Naive thymus-derived CD4-positive, alpha-beta T cell (primary cell): ENCODE measurements around the gene GHR. TPM values are rescaled to one million over a fixed set of nuclear protein-coding genes. Genes with fewer than 3 reads are reported as not detected.

Experiments
- ATAC-seq: fragments of 150-1000 bp; cut with Tn5 transposase; 2 replicates; pipeline ENCODE4 v1.10.0; 2021; ENCODE audit warnings: mild to moderate bottlenecking, moderate library complexity
- CTCF ChIA-PET: fragments of 350-600 bp; sonication (Branson Sonifier 250); formaldehyde crosslinking; loops from one replicate; lab custom pipeline; 2021; ENCODE audit warnings: antibody characterized with exemption; lab: Charles Lee
- POLR2A ChIA-PET: fragments of 350-600 bp; sonication (Branson Sonifier 250); formaldehyde crosslinking; loops from one replicate; lab custom pipeline; 2021; ENCODE audit warnings: antibody characterized with exemption, inconsistent platforms; lab: Charles Lee
- DNase-seq, 9 donors: peaks; one replicate each; pipeline versions ENCODE4 v3.0.0 to v3.0.0-alpha.2; 2020 to 2022; ENCODE audit warnings: mixed read lengths in 1 of 9
- H3K27ac ChIP-seq: one replicate; pipeline ENCODE4 v1.7.0; 2013; ENCODE audit warnings: mild to moderate bottlenecking, low read depth, low read length, moderate library complexity
- H3K27me3 ChIP-seq, 2 donors: one replicate each; pipeline ENCODE4 v1.7.0; 2013; ENCODE audit warnings: low read length in 2 of 2, mild to moderate bottlenecking in 2 of 2, moderate library complexity in 2 of 2; ENCODE audit not compliant: control insufficient read depth in 2 of 2, insufficient read depth in 2 of 2
- H3K36me3 ChIP-seq, 3 experiments: 1 replicate in 2 of 3; 2 replicates in 1 of 3; pipeline ENCODE4 v1.7.0; 2013; ENCODE audit warnings: low read length in 3 of 3, mild to moderate bottlenecking in 3 of 3, moderate library complexity in 1 of 3; ENCODE audit not compliant: insufficient read depth in 3 of 3, control insufficient read depth in 2 of 3
- H3K4me1 ChIP-seq, 2 donors: one replicate each; pipeline ENCODE4 v1.7.0; 2013; ENCODE audit warnings: low read length in 2 of 2, mild to moderate bottlenecking in 2 of 2, moderate library complexity in 1 of 2; ENCODE audit not compliant: control insufficient read depth in 2 of 2, insufficient read depth in 2 of 2
- H3K4me3 ChIP-seq: 2 replicates; pipeline ENCODE4 v1.7.0; 2013; ENCODE audit warnings: mild to moderate bottlenecking, low read length
- H3K9me3 ChIP-seq, 3 experiments: 1 replicate in 2 of 3; 2 replicates in 1 of 3; pipeline ENCODE4 v1.7.0; 2013; ENCODE audit warnings: low read length in 3 of 3; ENCODE audit not compliant: control insufficient read depth in 2 of 3
- H3K27ac Mint-ChIP-seq, 9 donors: one replicate each; pipeline ENCODE4 v1.8.0; 2020 to 2022; ENCODE audit warnings: mixed read lengths in 9 of 9, mild to moderate bottlenecking in 8 of 9, moderate library complexity in 5 of 9, inconsistent platforms in 2 of 9
- H3K27me3 Mint-ChIP-seq, 5 donors: one replicate each; pipeline ENCODE4 v1.8.0; 2021 to 2022; ENCODE audit warnings: mixed read lengths in 5 of 5, mild to moderate bottlenecking in 1 of 5
- H3K36me3 Mint-ChIP-seq, 5 donors: one replicate each; pipeline ENCODE4 v1.8.0; 2020 to 2022; ENCODE audit warnings: mixed read lengths in 5 of 5, mild to moderate bottlenecking in 3 of 5, inconsistent platforms in 1 of 5
- H3K4me1 Mint-ChIP-seq, 7 donors: one replicate each; pipeline ENCODE4 v1.8.0; 2020 to 2022; ENCODE audit warnings: mixed read lengths in 7 of 7, mild to moderate bottlenecking in 3 of 7, inconsistent platforms in 1 of 7
- H3K4me3 Mint-ChIP-seq, 10 donors: one replicate each; pipeline ENCODE4 v1.8.0; 2020 to 2022; ENCODE audit warnings: mild to moderate bottlenecking in 10 of 10, mixed read lengths in 10 of 10, moderate library complexity in 6 of 10, inconsistent platforms in 2 of 10
- H3K9me3 Mint-ChIP-seq, 11 donors: one replicate each; pipeline ENCODE4 v1.8.0; 2020 to 2022; ENCODE audit warnings: mixed read lengths in 11 of 11, mild to moderate bottlenecking in 4 of 11, inconsistent platforms in 1 of 11, moderate library complexity in 1 of 11
- intact Hi-C, 2 donors: fragments of 100-400 bp; cut with micrococcal nuclease; formaldehyde crosslinking; loops; one replicate each; pipeline ENCODE4 v1.15.1; 2023
- polyA plus RNA-seq, 2 donors: library from polyadenylated mRNA; unstranded; fragments of 300-500 nt; fragmentation: Illumina TruSeq; gene quantifications; one replicate each; pipeline ENCODE4 v1.2.3, GENCODE V29; 2021
- total RNA-seq, 6 experiments: library from RNA in 5 of 6; stranded (reverse) in 5 of 6; gene quantifications; 1 replicate in 5 of 6; 2 replicates in 1 of 6; pipeline ENCODE4 v1.2.3 and lab custom pipeline; 2021 to 2026

The GHR gene
- total and polyA plus RNA-seq, 7 experiments from 2014 or later, result not detected

DNA sequence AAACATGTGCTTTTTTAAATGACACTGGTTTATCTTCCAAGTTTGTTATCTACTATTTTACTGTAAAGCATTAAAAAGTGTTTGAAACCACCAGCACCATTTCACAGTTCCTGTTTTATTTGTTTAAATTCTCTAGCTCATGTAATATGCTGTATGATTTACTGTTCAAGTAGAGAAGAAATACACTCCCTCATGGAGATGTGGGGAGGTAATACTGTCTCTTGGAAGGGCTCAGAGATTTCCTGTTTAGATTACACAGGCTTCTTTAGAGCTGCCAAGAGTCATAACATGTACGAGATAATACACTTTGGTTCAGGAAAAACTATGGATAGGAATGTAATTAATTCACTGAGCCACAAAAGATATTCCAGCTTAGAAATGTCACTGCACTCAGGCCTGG lies 198.4 kb downstream of the GHR start:
- Mint-ChIP-seq H3K4me3 (no peak overlapping the region), H3K4me1 (no peaks in the 10 kb centered on the region), H3K9me3 (peaks cover 0 to under 1% (median 0%) of the 10 kb centered on the region in 11 donors), H3K27me3 (peaks cover 0 to 6% (median 2%) of the 10 kb centered on the region in 5 donors), H3K36me3 (no peaks in the 10 kb centered on the region), H3K27ac (no peak overlapping the region)
- H3K27me3 ChIP-seq, result no peaks in the 10 kb centered on the region
- no peaks in the 10 kb centered on the region for H3K9me3 ChIP-seq
- no peak overlapping the region for H3K4me3 ChIP-seq
- intact Hi-C loops, result loop anchor here in 1 of 2 donors (5.0 kb wide), 1 partner anchor 146 kb away; no protein-coding TSS in a partner anchor
- DNase-seq (no peak), ATAC-seq (no peak)
- no peaks in the 10 kb centered on the region for H3K4me1 ChIP-seq
- ChIA-PET CTCF (interaction anchor here (0.6 kb wide), 1 partner anchor 755 kb away, joined by 3 read pairs; no protein-coding TSS in a partner anchor), POLR2A (no interaction called here)
- H3K27ac ChIP-seq, result no peak overlapping the region
- no peaks in the 10 kb centered on the region for H3K36me3 ChIP-seq

DNA sequence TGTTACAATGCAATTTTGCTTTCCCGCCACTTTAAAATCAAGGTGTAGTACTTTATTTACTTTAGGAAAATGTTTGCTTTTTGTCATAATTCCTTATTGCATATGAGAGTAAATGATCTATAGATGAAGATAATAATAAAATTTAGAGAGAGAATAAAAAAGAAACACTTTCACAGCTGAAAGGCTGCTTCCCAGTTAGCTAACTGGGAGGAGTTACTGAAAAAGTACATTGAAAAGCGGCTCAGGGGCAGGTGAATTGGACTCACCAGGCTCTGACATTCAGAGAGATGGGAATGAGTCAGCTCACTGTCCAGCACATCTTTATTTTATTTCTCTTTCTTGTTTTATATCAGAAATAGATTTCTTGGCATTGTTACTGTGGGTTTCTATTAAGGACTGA lies 201.7 kb downstream of the GHR start:
- Histone ChIP-seq H3K27ac (no peak overlapping the region), H3K4me3 (no peak overlapping the region), H3K36me3 (no peaks in the 10 kb centered on the region), H3K9me3 (no peaks in the 10 kb centered on the region), H3K4me1 (no peaks in the 10 kb centered on the region), H3K27me3 (no peaks in the 10 kb centered on the region)
- no peaks in the 10 kb centered on the region for H3K36me3 Mint-ChIP-seq
- ChIA-PET POLR2A (no interaction called here), CTCF (no interaction called here)
- H3K4me1 Mint-ChIP-seq, result no peaks in the 10 kb centered on the region
- no peak overlapping the region for H3K4me3 Mint-ChIP-seq
- no peak for DNase-seq
- peaks cover 0 to 13% (median 0%) of the 10 kb centered on the region in 5 donors for H3K27me3 Mint-ChIP-seq
- no peak for ATAC-seq
- H3K27ac Mint-ChIP-seq, result no peak overlapping the region
- intact Hi-C loops, result loop anchor here in 1 of 2 donors (5.0 kb wide), 1 partner anchor 142 kb away; no protein-coding TSS in a partner anchor
- H3K9me3 Mint-ChIP-seq, result no peaks in the 10 kb centered on the region

DNA sequence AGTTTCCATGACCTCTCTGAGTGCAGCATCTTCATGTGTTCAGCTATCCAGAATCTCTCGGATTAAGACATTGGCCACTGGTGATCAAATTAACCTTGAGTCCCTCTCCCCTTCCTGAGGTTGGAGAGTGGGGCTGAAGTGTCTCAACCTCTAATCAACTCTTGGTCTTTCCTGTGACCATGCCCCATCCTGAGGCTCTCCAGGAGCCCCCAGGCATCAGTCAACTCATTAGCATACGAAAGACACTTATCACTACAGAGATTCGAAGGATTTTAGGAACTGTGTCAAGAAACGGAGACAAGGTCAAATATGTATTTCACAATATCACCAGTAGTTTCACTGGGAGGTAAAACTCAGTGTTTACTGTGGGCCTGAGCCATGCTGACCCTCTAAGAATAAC lies 203.2 kb downstream of the GHR start:
- no peaks in the 10 kb centered on the region for H3K9me3 ChIP-seq
- Mint-ChIP-seq H3K27ac (no peak overlapping the region), H3K4me1 (no peaks in the 10 kb centered on the region), H3K36me3 (no peaks in the 10 kb centered on the region), H3K27me3 (peaks cover 0 to 13% (median 0%) of the 10 kb centered on the region in 5 donors), H3K9me3 (no peaks in the 10 kb centered on the region), H3K4me3 (no peak overlapping the region)
- no peak for DNase-seq
- ChIA-PET POLR2A (no interaction called here), CTCF (no interaction called here)
- no peaks in the 10 kb centered on the region for H3K4me1 ChIP-seq
- intact Hi-C loops, result no loop called here
- no peak overlapping the region for H3K27ac ChIP-seq
- no peaks in the 10 kb centered on the region for H3K27me3 ChIP-seq
- no peaks in the 10 kb centered on the region for H3K36me3 ChIP-seq
- no peak for ATAC-seq
- H3K4me3 ChIP-seq, result no peak overlapping the region

DNA sequence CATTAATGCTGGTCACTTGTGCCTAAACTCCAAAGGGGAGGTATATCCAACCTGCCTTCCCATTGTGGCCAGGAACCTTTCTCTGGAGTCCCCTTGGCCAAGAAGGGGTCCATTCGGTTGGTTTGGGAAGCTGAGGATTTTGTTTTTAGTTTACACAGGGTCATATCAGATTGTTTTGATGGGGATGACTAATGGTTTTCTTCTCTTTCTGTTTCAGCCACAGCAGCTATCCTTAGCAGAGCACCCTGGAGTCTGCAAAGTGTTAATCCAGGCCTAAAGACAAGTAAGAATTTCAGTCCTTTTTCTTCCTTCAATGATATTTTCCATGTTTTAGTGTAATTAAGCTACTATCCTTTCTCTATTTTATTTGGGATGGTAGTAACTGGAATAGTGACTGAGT lies 205.6 kb downstream of the GHR start:
- Mint-ChIP-seq H3K4me3 (no peak overlapping the region), H3K4me1 (no peaks in the 10 kb centered on the region), H3K9me3 (no peaks in the 10 kb centered on the region), H3K27me3 (peaks cover 0 to 13% (median 4%) of the 10 kb centered on the region in 5 donors), H3K36me3 (no peaks in the 10 kb centered on the region), H3K27ac (no peak overlapping the region)
- Histone ChIP-seq H3K36me3 (no peaks in the 10 kb centered on the region), H3K4me3 (no peak overlapping the region), H3K27me3 (no peaks in the 10 kb centered on the region), H3K27ac (no peak overlapping the region), H3K9me3 (no peaks in the 10 kb centered on the region), H3K4me1 (no peaks in the 10 kb centered on the region)
- CTCF ChIA-PET, result no interaction called here
- POLR2A ChIA-PET, result no interaction called here
- DNase-seq, result no peak
- intact Hi-C loops, result no loop called here
- no peak for ATAC-seq

DNA sequence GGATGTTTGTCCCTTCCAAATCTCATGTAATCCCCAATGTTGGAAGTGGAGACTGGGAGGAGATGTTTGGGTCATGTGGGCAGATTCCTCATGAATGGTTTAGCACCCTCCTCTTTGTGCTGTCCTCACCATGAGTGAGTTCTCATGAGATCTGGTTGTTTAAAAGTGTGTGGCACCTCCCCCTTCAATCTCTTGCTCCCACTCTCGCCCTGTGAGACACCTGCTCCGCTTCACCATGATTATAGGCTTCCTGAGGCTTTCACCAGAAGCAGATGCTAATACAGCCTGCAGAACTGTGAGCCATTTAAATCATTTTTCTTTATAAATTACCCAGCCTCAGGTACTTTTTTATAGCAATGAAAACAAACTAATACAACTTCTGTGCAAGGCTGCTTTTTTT lies 206.0 kb downstream of the GHR start:
- Histone ChIP-seq H3K4me1 (no peaks in the 10 kb centered on the region), H3K36me3 (no peaks in the 10 kb centered on the region), H3K9me3 (no peaks in the 10 kb centered on the region), H3K4me3 (no peak overlapping the region), H3K27ac (no peak overlapping the region), H3K27me3 (no peaks in the 10 kb centered on the region)
- POLR2A ChIA-PET, result no interaction called here
- CTCF ChIA-PET, result no interaction called here
- no peaks in the 10 kb centered on the region for H3K36me3 Mint-ChIP-seq
- no peak overlapping the region for H3K27ac Mint-ChIP-seq
- intact Hi-C loops, result no loop called here
- no peaks in the 10 kb centered on the region for H3K4me1 Mint-ChIP-seq
- no peak overlapping the region for H3K4me3 Mint-ChIP-seq
- no peaks in the 10 kb centered on the region for H3K9me3 Mint-ChIP-seq
- DNase-seq (no peak), ATAC-seq (no peak)
- peaks cover 0 to 13% (median 4%) of the 10 kb centered on the region in 5 donors for H3K27me3 Mint-ChIP-seq

DNA sequence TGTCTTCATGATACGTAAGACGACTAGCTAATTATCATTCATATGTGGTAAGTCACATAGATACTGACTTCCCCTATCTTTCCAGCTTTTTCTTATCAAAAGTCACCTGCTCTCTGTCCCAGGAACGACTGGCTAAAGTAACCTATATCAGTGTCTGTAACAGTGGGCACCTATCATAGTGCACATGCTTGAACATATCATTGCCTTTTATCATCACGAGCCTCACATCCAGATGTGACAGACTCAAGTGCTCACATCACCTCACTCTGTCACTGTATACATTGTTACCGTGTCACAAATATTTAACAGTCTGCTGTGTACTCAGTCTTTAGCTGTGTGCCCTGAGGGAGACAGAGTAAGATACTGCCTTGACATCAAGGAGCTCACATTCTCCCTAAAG lies 208.0 kb downstream of the GHR start:
- H3K27me3 ChIP-seq, result no peaks in the 10 kb centered on the region
- H3K27ac Mint-ChIP-seq, result no peak overlapping the region
- intact Hi-C loops, result no loop called here
- no peaks in the 10 kb centered on the region for H3K36me3 ChIP-seq
- ChIA-PET CTCF (no interaction called here), POLR2A (no interaction called here)
- H3K4me1 ChIP-seq, result no peaks in the 10 kb centered on the region
- H3K4me3 ChIP-seq, result no peak overlapping the region
- no peaks in the 10 kb centered on the region for H3K9me3 ChIP-seq
- H3K4me1 Mint-ChIP-seq, result no peaks in the 10 kb centered on the region
- no peaks in the 10 kb centered on the region for H3K9me3 Mint-ChIP-seq
- peaks cover 0 to 12% (median 4%) of the 10 kb centered on the region in 5 donors for H3K27me3 Mint-ChIP-seq
- ATAC-seq (no peak), DNase-seq (no peak)
- H3K27ac ChIP-seq, result no peak overlapping the region
- no peak overlapping the region for H3K4me3 Mint-ChIP-seq
- H3K36me3 Mint-ChIP-seq, result no peaks in the 10 kb centered on the region

DNA sequence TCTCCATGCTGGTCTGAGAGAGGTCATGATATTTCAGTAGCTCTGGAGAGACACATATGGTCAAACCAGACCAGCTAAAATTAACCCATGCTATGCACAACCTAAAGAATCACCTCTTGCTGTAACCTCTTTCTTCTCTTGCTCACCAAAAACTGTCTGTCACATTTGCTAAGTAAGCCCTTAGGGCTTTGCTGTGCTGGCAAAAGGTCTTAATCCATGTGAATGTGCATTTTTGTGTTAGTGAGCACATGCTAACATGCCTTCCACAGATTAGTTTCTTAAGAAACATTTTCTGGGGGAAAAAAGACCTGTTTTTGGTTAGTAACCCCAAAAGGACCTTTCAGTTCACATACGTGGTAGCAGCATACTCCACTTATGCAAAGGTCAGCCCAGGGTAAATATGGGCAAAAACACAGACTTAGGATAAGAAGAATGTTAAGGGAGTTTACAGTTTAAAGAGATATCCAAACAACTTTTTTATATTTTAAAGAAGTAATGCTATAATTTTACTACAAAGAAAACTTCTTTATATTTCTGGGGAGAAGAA lies 209.2 kb downstream of the GHR start:
- Histone ChIP-seq H3K36me3 (no peaks in the 10 kb centered on the region), H3K9me3 (no peaks in the 10 kb centered on the region), H3K27ac (no peak overlapping the region), H3K4me3 (no peak overlapping the region), H3K27me3 (no peaks in the 10 kb centered on the region), H3K4me1 (no peaks in the 10 kb centered on the region)
- H3K27me3 Mint-ChIP-seq, result peaks cover 0 to 13% (median 4%) of the 10 kb centered on the region in 5 donors
- ATAC-seq (no peak), DNase-seq (no peak)
- ChIA-PET POLR2A (no interaction called here), CTCF (no interaction called here)
- no peaks in the 10 kb centered on the region for H3K4me1 Mint-ChIP-seq
- H3K36me3 Mint-ChIP-seq, result no peaks in the 10 kb centered on the region
- H3K27ac Mint-ChIP-seq, result no peak overlapping the region
- H3K4me3 Mint-ChIP-seq, result no peak overlapping the region
- intact Hi-C loops, result no loop called here
- no peaks in the 10 kb centered on the region for H3K9me3 Mint-ChIP-seq
